Measurements from ENCODE around the gene ANKRD11.

Gene ANKRD11

GRCh38 chr16:89498839-89499238, 8.5 kb upstream of the ANKRD11 start:
- DNase-seq (ENCODE audit: insufficient read length, low spot score) (no peak), FAIRE-seq (no peak)
- TF ChIP-seq POLR2A (IDR thresholded peaks at IDR 0.05; ENCODE audit: low read depth, low read length) (no peak), POLR2AphosphoS5 (IDR thresholded peaks at IDR 0.05; ENCODE audit: low read depth, low read length) (no peak), PAX5 (IDR thresholded peaks at IDR 0.05; ENCODE audit: insufficient read depth, low read length, severe bottlenecking) (no peak), SPI1 (IDR thresholded peaks at IDR 0.05; ENCODE audit: low read depth, low read length) (no peak)

- FAIRE-seq (no peak), DNase-seq (ENCODE audit: insufficient read length, low spot score) (no peak)
Measured at GRCh38 chr16:89495121-89495520, 4.8 kb upstream of the ANKRD11 start.

GRCh38 chr16:89493776-89494175, 3.4 kb upstream of the ANKRD11 start:
- TF ChIP-seq PAX5 (IDR thresholded peaks at IDR 0.05; ENCODE audit: insufficient read depth, low read length, severe bottlenecking) (no peak), SPI1 (IDR thresholded peaks at IDR 0.05; ENCODE audit: low read depth, low read length) (no peak), TAF1 (IDR thresholded peaks at IDR 0.05; ENCODE audit: low read depth, low read length) (no peak), POLR2AphosphoS5 (IDR thresholded peaks at IDR 0.05; ENCODE audit: low read depth, low read length) (no peak), POU2F2 (IDR thresholded peaks at IDR 0.05; ENCODE audit: low read depth, low read length) (no peak)
- DNase-seq (ENCODE audit: insufficient read length, low spot score) (no peak), FAIRE-seq (no peak)

More at GRCh38 chr16:89495121-89495520, 4.8 kb upstream of the ANKRD11 start:
- TF ChIP-seq POLR2AphosphoS5 (IDR thresholded peaks at IDR 0.05; ENCODE audit: low read depth, low read length) = no peak
- no peak for TF ChIP-seq TAF1 (IDR thresholded peaks at IDR 0.05; ENCODE audit: low read depth, low read length)
- TF ChIP-seq POU2F2 (IDR thresholded peaks at IDR 0.05; ENCODE audit: low read depth, low read length) = no peak

- FAIRE-seq = no peak
- TF ChIP-seq POLR2AphosphoS5 (IDR thresholded peaks at IDR 0.05; ENCODE audit: low read depth, low read length) = no peak
- TF ChIP-seq POU2F2 (IDR thresholded peaks at IDR 0.05; ENCODE audit: low read depth, low read length) = no peak
- TF ChIP-seq POLR2A (IDR thresholded peaks at IDR 0.05; ENCODE audit: low read depth, low read length) = no peak
- no peak for TF ChIP-seq TAF1 (IDR thresholded peaks at IDR 0.05; ENCODE audit: low read depth, low read length)
- TF ChIP-seq SPI1 (IDR thresholded peaks at IDR 0.05; ENCODE audit: low read depth, low read length) = no peak
- TF ChIP-seq PAX5 (IDR thresholded peaks at IDR 0.05; ENCODE audit: insufficient read depth, low read length, severe bottlenecking) = no peak
Measured at GRCh38 chr16:89491974-89492687, 1.8 kb upstream of the ANKRD11 start.

GRCh38 chr16:89491238-89491869, 993 bp upstream of the ANKRD11 start:
- TF ChIP-seq POLR2A (IDR thresholded peaks at IDR 0.05; ENCODE audit: low read depth, low read length) (no peak), POU2F2 (IDR thresholded peaks at IDR 0.05; ENCODE audit: low read depth, low read length) (no peak), PAX5 (IDR thresholded peaks at IDR 0.05; ENCODE audit: insufficient read depth, low read length, severe bottlenecking) (no peak), POLR2AphosphoS5 (IDR thresholded peaks at IDR 0.05; ENCODE audit: low read depth, low read length) (no peak), SPI1 (IDR thresholded peaks at IDR 0.05; ENCODE audit: low read depth, low read length) (no peak), TAF1 (IDR thresholded peaks at IDR 0.05; ENCODE audit: low read depth, low read length) (no peak)
- DNase-seq (ENCODE audit: insufficient read length, low spot score) (no peak), FAIRE-seq (no peak)

More at GRCh38 chr16:89491974-89492687, 1.8 kb upstream of the ANKRD11 start:
- DNase-seq (ENCODE audit: insufficient read length, low spot score) = no peak

GRCh38 chr16:89489898-89490438, 393 bp downstream of the ANKRD11 start:
- FAIRE-seq (no peak), DNase-seq (ENCODE audit: insufficient read length, low spot score) (no peak)
- TF ChIP-seq TAF1 (IDR thresholded peaks at IDR 0.05; ENCODE audit: low read depth, low read length) (no peak), POLR2AphosphoS5 (IDR thresholded peaks at IDR 0.05; ENCODE audit: low read depth, low read length) (no peak), POLR2A (IDR thresholded peaks at IDR 0.05; ENCODE audit: low read depth, low read length) (no peak), POU2F2 (IDR thresholded peaks at IDR 0.05; ENCODE audit: low read depth, low read length) (no peak), SPI1 (IDR thresholded peaks at IDR 0.05; ENCODE audit: low read depth, low read length) (no peak), PAX5 (IDR thresholded peaks at IDR 0.05; ENCODE audit: insufficient read depth, low read length, severe bottlenecking) (no peak)

- DNase-seq (ENCODE audit: insufficient read length, low spot score) = peak; percentile 60
- TF ChIP-seq POLR2A (IDR thresholded peaks at IDR 0.05; ENCODE audit: low read depth, low read length) (peak; percentile 56; the same call in 1 of the 2 replicates), POU2F2 (IDR thresholded peaks at IDR 0.05; ENCODE audit: low read depth, low read length) (peak; percentile 83), PAX5 (IDR thresholded peaks at IDR 0.05; ENCODE audit: insufficient read depth, low read length, severe bottlenecking) (no peak), POLR2AphosphoS5 (IDR thresholded peaks at IDR 0.05; ENCODE audit: low read depth, low read length) (peak; percentile 70; the same call in 1 of the 2 replicates), TAF1 (IDR thresholded peaks at IDR 0.05; ENCODE audit: low read depth, low read length) (peak; percentile 68; the same call in 1 of the 2 replicates), SPI1 (IDR thresholded peaks at IDR 0.05; ENCODE audit: low read depth, low read length) (peak; percentile 73)
- peak; percentile 95 for FAIRE-seq
Measured at GRCh38 chr16:89489040-89489897, 1.1 kb downstream of the ANKRD11 start.

- DNase-seq (ENCODE audit: insufficient read length, low spot score) = no peak
- no peak for TF ChIP-seq PAX5 (IDR thresholded peaks at IDR 0.05; ENCODE audit: insufficient read depth, low read length, severe bottlenecking)
- no peak for TF ChIP-seq POU2F2 (IDR thresholded peaks at IDR 0.05; ENCODE audit: low read depth, low read length)
- no peak for TF ChIP-seq POLR2A (IDR thresholded peaks at IDR 0.05; ENCODE audit: low read depth, low read length)
- no peak for TF ChIP-seq SPI1 (IDR thresholded peaks at IDR 0.05; ENCODE audit: low read depth, low read length)
- no peak for TF ChIP-seq POLR2AphosphoS5 (IDR thresholded peaks at IDR 0.05; ENCODE audit: low read depth, low read length)
- FAIRE-seq = no peak
Measured at GRCh38 chr16:89485701-89486246, 4.6 kb downstream of the ANKRD11 start.
